PC-9 (cell line): ENCODE data around the gene TBC1D24. TPM values are rescaled to one million over a fixed set of nuclear protein-coding genes. Genes with fewer than 3 reads are reported as not detected.

ENCODE experiments used
- BruUV-seq: library from RNA; stranded (reverse); fragments of 400-500 nt; replicated peaks from 2 replicates; lab custom pipeline; 2021; lab: Mats Ljungman, UMichigan
- CTCF ChIA-PET: fragments of 300-600 bp; sonication (Branson Sonifier 250); formaldehyde crosslinking; loops from one replicate; lab custom pipeline; 2022; ENCODE audit warnings: antibody characterized with exemption; lab: Charles Lee
- POLR2A ChIA-PET: fragments of 300-600 bp; sonication (Branson Sonifier 250); formaldehyde crosslinking; loops from one replicate; lab custom pipeline; 2022; ENCODE audit warnings: antibody characterized with exemption; ENCODE audit not compliant: unreplicated experiment; lab: Charles Lee
- DNase-seq, 2 experiments: peaks; one replicate each; pipeline versions ENCODE4 v3.0.0 to v3.0.0-alpha.2; 2015 to 2022; ENCODE audit warnings: mixed read lengths in 1 of 2
- H2AFZ ChIP-seq: fragments of 200-600 bp; sonication (generic); 2 replicates; pipeline ENCODE4 v1.8.1; 2017; ENCODE audit warnings: antibody characterized with exemption
- H3F3A ChIP-seq: fragments of 200-600 bp; sonication (generic); 2 replicates; pipeline ENCODE4 v1.8.1; 2017; ENCODE audit warnings: antibody characterized with exemption, mild to moderate bottlenecking, low read depth; ENCODE audit not compliant: insufficient read depth
- H3K27ac ChIP-seq: fragments of 200-600 bp; sonication (generic); 2 replicates; pipeline ENCODE4 v1.6.1; 2016; ENCODE audit warnings: mixed run types
- H3K27me3 ChIP-seq: fragments of 200-600 bp; sonication (generic); 2 replicates; pipeline ENCODE4 v1.6.1; 2016; ENCODE audit warnings: low read depth, mixed run types; ENCODE audit not compliant: insufficient read depth
- H3K36me3 ChIP-seq: fragments of 200-600 bp; sonication (generic); 2 replicates; pipeline ENCODE4 v1.6.1; 2016; ENCODE audit warnings: low read depth, mixed run types
- H3K4me1 ChIP-seq: fragments of 200-600 bp; sonication (generic); replicated peaks from 2 replicates; pipeline ENCODE4 v1.6.1; 2016; ENCODE audit warnings: mixed run types; ENCODE audit not compliant: insufficient read depth
- H3K4me2 ChIP-seq: fragments of 200-600 bp; sonication (generic); 2 replicates; pipeline ENCODE4 v1.6.1; 2017; ENCODE audit warnings: mixed run types
- H3K4me3 ChIP-seq: fragments of 200-600 bp; sonication (generic); 2 replicates; pipeline ENCODE4 v1.6.1; 2016; ENCODE audit warnings: mixed run types
- H3K79me2 ChIP-seq: fragments of 200-600 bp; sonication (generic); 2 replicates; pipeline ENCODE4 v1.6.1; 2017; ENCODE audit warnings: low read depth, mixed run types
- H3K9me2 ChIP-seq: fragments of 200-600 bp; sonication (generic); 2 replicates; pipeline ENCODE4 v1.8.1; 2017; ENCODE audit warnings: mild to moderate bottlenecking; ENCODE audit not compliant: insufficient read depth
- H3K9me3 ChIP-seq: fragments of 200-600 bp; sonication (generic); 2 replicates; pipeline ENCODE4 v1.8.1; 2016; ENCODE audit warnings: low read depth; ENCODE audit not compliant: insufficient read depth
- H4K20me1 ChIP-seq: fragments of 200-600 bp; sonication (generic); 2 replicates; pipeline ENCODE4 v1.8.1; 2017; ENCODE audit not compliant: insufficient read depth
- CTCF ChIP-seq: fragments of 200-600 bp; sonication (generic); conservative IDR thresholded peaks from 2 replicates; pipeline ENCODE4 v1.6.1; 2017; ENCODE audit warnings: mixed run types, antibody characterized with exemption, mild to moderate bottlenecking, moderate library complexity
- EZH2 ChIP-seq: fragments of 200-600 bp; sonication (generic); IDR thresholded peaks from 2 replicates; pipeline ENCODE4 v1.8.0; 2017; ENCODE audit warnings: antibody characterized with exemption, low read depth
- intact Hi-C: fragments of 100-400 bp; cut with micrococcal nuclease; formaldehyde crosslinking; loops from one replicate; pipeline ENCODE4 v1.10.0; 2022; ENCODE audit not compliant: unreplicated experiment
- total RNA-seq: library from RNA; stranded (reverse); gene quantifications from 2 replicates; pipeline ENCODE4 v1.2.3, GENCODE V29; 2021

Gene TBC1D24
- total RNA-seq, 1 experiment from 2014 or later, result 30.0 TPM

- Histone ChIP-seq H3K27me3 (no peaks in the 10 kb centered on the region), H2AFZ (no peak overlapping the region), H3K9me2 (no peaks in the 10 kb centered on the region), H3K27ac (no peak overlapping the region), H3K4me1 (0 out of 2 replicates have a peak, but pooled peaks cover 5% of the 10 kb centered on the region), H3K36me3 (no peaks in the 10 kb centered on the region), H3K4me3 (no peak overlapping the region), H4K20me1 (peaks cover 13% of the 10 kb centered on the region; the same call in 1 of the 2 replicates), H3K9me3 (no peaks in the 10 kb centered on the region), H3K79me2 (peaks cover 4% of the 10 kb centered on the region; the same call in 1 of the 2 replicates), H3K4me2 (no peak overlapping the region), H3F3A (peaks cover 9% of the 10 kb centered on the region; the same call in 1 of the 2 replicates)
- no TSS peak for BruUV-seq
- no peak for DNase-seq
- TF ChIP-seq EZH2 (no peak), CTCF (no peak)
- intact Hi-C loops, result no loop called here
- ChIA-PET CTCF (interaction anchor here (0.6 kb wide), 1 partner anchor 436 kb away, joined by 3 read pairs; no protein-coding TSS in a partner anchor), POLR2A (no interaction called here)
These were observed 6.0 kb downstream of the TBC1D24 start for GRCh38 chr16:2480948-2481347.

GRCh38 chr16:2481676-2482075 is 6.7 kb downstream of the TBC1D24 start:
- Histone ChIP-seq H3K4me1 (no peaks in the 10 kb centered on the region), H3K9me2 (no peaks in the 10 kb centered on the region), H3F3A (peaks cover 2% of the 10 kb centered on the region; the same call in 1 of the 2 replicates), H4K20me1 (peaks cover 7% of the 10 kb centered on the region; the same call in 1 of the 2 replicates), H3K79me2 (no peaks in the 10 kb centered on the region), H3K4me3 (no peak overlapping the region), H3K27me3 (no peaks in the 10 kb centered on the region), H3K4me2 (no peak overlapping the region), H3K36me3 (no peaks in the 10 kb centered on the region), H3K27ac (no peak overlapping the region), H2AFZ (no peak overlapping the region), H3K9me3 (no peaks in the 10 kb centered on the region)
- DNase-seq, result no peak
- TF ChIP-seq CTCF, result no peak
- no peak for TF ChIP-seq EZH2
- intact Hi-C loops, result no loop called here
- ChIA-PET CTCF (no interaction called here), POLR2A (no interaction called here)
- no TSS peak for BruUV-seq

GRCh38 chr16:2482249-2482648 is 7.3 kb downstream of the TBC1D24 start:
- BruUV-seq, result no TSS peak
- ChIA-PET POLR2A (no interaction called here), CTCF (no interaction called here)
- H3K27ac ChIP-seq, result no peak overlapping the region
- no peaks in the 10 kb centered on the region for H3K9me3 ChIP-seq
- no peaks in the 10 kb centered on the region for H3K4me1 ChIP-seq
- H3K27me3 ChIP-seq, result no peaks in the 10 kb centered on the region
- H3K79me2 ChIP-seq, result no peaks in the 10 kb centered on the region
- H3F3A ChIP-seq, result no peaks in the 10 kb centered on the region
- no peaks in the 10 kb centered on the region for H3K36me3 ChIP-seq
- no peak overlapping the region for H3K4me2 ChIP-seq
- no peaks in the 10 kb centered on the region for H3K9me2 ChIP-seq
- DNase-seq, result no peak
- no peak for TF ChIP-seq CTCF
- TF ChIP-seq EZH2, result no peak
- peaks cover 6% of the 10 kb centered on the region; the same call in 1 of the 2 replicates for H4K20me1 ChIP-seq
- no peak overlapping the region for H3K4me3 ChIP-seq
- no peak overlapping the region for H2AFZ ChIP-seq
- intact Hi-C loops, result no loop called here
